Measurements from ENCODE around the gene ATP2A1. TPM values are rescaled to one million over a fixed set of nuclear protein-coding genes. Genes with fewer than 3 reads are reported as not detected.
A peak's percentile ranks its signal among the peaks of the same experiment; 100 is the strongest.

The ATP2A1 gene
- total and polyA plus RNA-seq, 2 of the 13 experiments (the other 11 are each of a cell fraction or from before 2014, with no cell fraction given): 3.2 to 12.5 TPM

- TF ChIP-seq CSRNP2 (CRISPR knock-in tag; conservative IDR thresholded peaks at IDR 0.05; ENCODE audit: low read depth) (no peak), UBTF (CRISPR knock-in tag; IDR thresholded peaks at IDR 0.05) (no peak; the same call in 1 of the 2 replicates), ZNF577 (CRISPR knock-in tag; IDR thresholded peaks at IDR 0.05; ENCODE audit: borderline replicate concordance, low read depth) (no peak), HBP1 (CRISPR knock-in tag; IDR thresholded peaks at IDR 0.05; ENCODE audit: low read depth) (no peak), ZNF563 (CRISPR knock-in tag; IDR thresholded peaks at IDR 0.05) (no peak; the same call in 1 of the 2 replicates)
These were observed 11.9 kb upstream of the ATP2A1 start (continued) for GRCh38 chr16:28866454-28866804.

GRCh38 chr16:28867241-28867640, 11.0 kb upstream of the ATP2A1 start:
- FAIRE-seq (no peak), DNase-seq (ENCODE audit: low spot score) (no peak), ATAC-seq (no peak)
- ChIA-PET POLR2A (interaction anchor here (6.9 kb wide), 1 partner anchor 45 kb away, joined by 85 read pairs; the partner anchor contains the start of gene ATXN2L), CTCF (ENCODE audit: low intra/inter-chr PET ratio, low total read pairs) (no interaction called here)
- H3K4me1 ChIP-seq (ENCODE audit: insufficient read depth, low read length): peaks cover 32% of the 10 kb centered on the region
- peaks cover 35 to 48% of the 10 kb centered on the region in 2 experiments for H3K36me3 ChIP-seq (replicated peaks in 1 of 2; ENCODE audit: control insufficient read depth in 1 of 2, insufficient read depth in 2 of 2, low read length in 2 of 2)
- no TSS peak for BruUV-seq (replicated peaks)
- in situ Hi-C loops (cut with HindIII; ENCODE audit: extremely low pct_ligation_motif_present, low pct_unique_long_range_greater_than_20kb) (loop anchor here (5.0 kb wide), 1 partner anchor 70 kb away; no protein-coding TSS in a partner anchor), intact Hi-C loops (cut with micrococcal nuclease; ENCODE audit: unreplicated experiment) (no loop called here)
- H3K9ac ChIP-seq (ENCODE audit: insufficient read depth, low read depth, low read length): no peak overlapping the region
- WGBS (ENCODE audit: low lambda C conversion rate): 97% methylated on average over 13 of the region's 13 CpGs
- no peak overlapping the region for H3K4me2 ChIP-seq (ENCODE audit: low read depth, low read length)
- H3K4me3 ChIP-seq (replicated peaks in 1 of 3; ENCODE audit: insufficient read depth in 1 of 3, low read depth in 2 of 3, low read length in 3 of 3): no peak overlapping the region
- peaks cover 32% of the 10 kb centered on the region for H3K79me2 ChIP-seq (ENCODE audit: insufficient read depth, low read length)
- no peaks in the 10 kb centered on the region; a peak in 1 of 5 replicates for H3K27me3 ChIP-seq (ENCODE audit: control insufficient read depth in 1 of 2, insufficient read depth in 2 of 2, low read length in 2 of 2)
- no peak overlapping the region for H2AFZ ChIP-seq (ENCODE audit: low read length)
- H3K27ac ChIP-seq (ENCODE audit: extremely low read length, insufficient read depth, low read length): peak overlapping the region; percentile 99
- H4K20me1 ChIP-seq (ENCODE audit: insufficient read depth, low read length): no peaks in the 10 kb centered on the region
- no peaks in the 10 kb centered on the region for H3K9me3 ChIP-seq (ENCODE audit: low read length)
- TF ChIP-seq MAF1 (CRISPR knock-in tag; IDR thresholded peaks at IDR 0.05; ENCODE audit: borderline replicate concordance) (no peak), ARID4A (CRISPR knock-in tag; IDR thresholded peaks at IDR 0.05; ENCODE audit: borderline replicate concordance) (no peak), ZBTB2 (CRISPR knock-in tag; IDR thresholded peaks at IDR 0.05; ENCODE audit: low read depth) (no peak), IRF9 (CRISPR knock-in tag; IDR thresholded peaks at IDR 0.05; ENCODE audit: borderline replicate concordance) (no peak)

All from HepG2 (cell line).